Osteoblast (primary cell): Measurements from ENCODE around the gene SMYD2. TPM values are rescaled to one million over a fixed set of nuclear protein-coding genes. Genes with fewer than 3 reads are reported as not detected.

Experiments
- DNase-seq: peaks from one replicate; pipeline ENCODE4 v3.0.0; 2011; ENCODE audit warnings: low spot score, mixed read lengths; ENCODE audit not compliant: insufficient read length; ENCODE audit errors: missing footprints
- H2AFZ ChIP-seq: 2 replicates; pipeline ENCODE4 v1.6.0; 2011; ENCODE audit warnings: mild to moderate bottlenecking, low read length
- H3K27ac ChIP-seq: 2 replicates; pipeline ENCODE4 v1.5.1; 2011; ENCODE audit warnings: mild to moderate bottlenecking, low read depth, low read length, moderate library complexity
- H3K27me3 ChIP-seq: 2 replicates; pipeline ENCODE4 v1.6.0; 2012; ENCODE audit warnings: mild to moderate bottlenecking, control low read depth, inconsistent platforms, low read length, moderate library complexity; ENCODE audit not compliant: insufficient read depth
- H3K36me3 ChIP-seq: 2 replicates; pipeline ENCODE4 v1.5.1; 2011; ENCODE audit warnings: mild to moderate bottlenecking, low read length, control low read depth, moderate library complexity; ENCODE audit not compliant: insufficient read depth
- H3K4me1 ChIP-seq: 2 replicates; pipeline ENCODE4 v1.5.1; 2011; ENCODE audit warnings: mild to moderate bottlenecking, low read length, control low read depth, moderate library complexity; ENCODE audit not compliant: insufficient read depth
- H3K4me2 ChIP-seq: 2 replicates; pipeline ENCODE4 v1.6.0; 2011; ENCODE audit warnings: mild to moderate bottlenecking, low read length; ENCODE audit not compliant: insufficient read depth
- H3K4me3 ChIP-seq: fragments of 200-600 bp; sonication (generic); 3 replicates; pipeline ENCODE4 v1.5.1; 2012; ENCODE audit warnings: mild to moderate bottlenecking, low read length, inconsistent platforms; ENCODE audit not compliant: insufficient read depth
- H3K79me2 ChIP-seq: 2 replicates; pipeline ENCODE4 v1.6.0; 2012; ENCODE audit warnings: mild to moderate bottlenecking, low read length, control low read depth, inconsistent platforms; ENCODE audit not compliant: insufficient read depth
- H3K9me3 ChIP-seq: 2 replicates; pipeline ENCODE4 v1.5.1; 2011; ENCODE audit warnings: low read depth, low read length, control low read depth
- H4K20me1 ChIP-seq: 2 replicates; pipeline ENCODE4 v1.6.0; 2012; ENCODE audit warnings: mild to moderate bottlenecking, low read length, control low read depth; ENCODE audit not compliant: insufficient read depth
- total RNA-seq: library from RNA; depleted of rRNA; stranded (reverse); fragments of >200 nt; gene quantifications from 2 replicates; pipeline ENCODE4 v1.2.3, GENCODE V29; 2012
- TF ChIP-seq, protein P1 (sequence below): IDR thresholded peaks from 2 replicates; pipeline ENCODE4 v1.5.1; 2011; ENCODE audit warnings: mild to moderate bottlenecking, low read depth, low read length, moderate library complexity; ENCODE audit errors: extremely low read depth

Gene SMYD2
- total RNA-seq, 1 donor = 39.4 TPM

DNA sequence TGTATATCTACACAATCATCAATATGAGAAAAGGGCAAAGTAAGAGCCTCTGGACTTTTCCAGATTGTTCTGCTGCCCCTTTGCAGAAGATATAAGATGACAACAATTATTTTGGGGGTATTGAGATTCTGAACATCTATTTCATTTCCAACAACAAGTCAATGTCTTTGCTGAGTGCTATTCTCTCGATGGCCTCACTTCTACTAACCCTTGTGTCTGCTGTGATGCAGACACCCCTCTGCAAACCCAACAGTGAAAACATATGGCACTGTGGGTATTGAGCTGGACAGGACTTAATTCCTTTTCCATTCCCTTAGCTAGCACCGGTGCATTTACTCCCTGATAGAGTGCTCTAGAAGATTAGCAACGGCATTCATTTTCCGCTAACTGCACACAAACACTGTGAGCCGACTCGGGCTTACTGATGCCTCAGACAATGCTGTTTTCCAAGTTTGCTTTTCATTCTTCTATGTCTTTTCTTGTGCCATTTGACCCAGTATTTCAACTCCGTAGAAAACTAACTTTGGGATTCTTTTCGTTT, 33.4 kb upstream of the SMYD2 start:
- H2AFZ ChIP-seq = no peak overlapping the region
- H3K36me3 ChIP-seq = no peaks in the 10 kb centered on the region
- H3K4me3 ChIP-seq = no peak overlapping the region
- no peaks in the 10 kb centered on the region for H3K27me3 ChIP-seq
- no peaks in the 10 kb centered on the region for H3K79me2 ChIP-seq
- H3K4me1 ChIP-seq = no peaks in the 10 kb centered on the region
- no peaks in the 10 kb centered on the region for H3K9me3 ChIP-seq
- no peaks in the 10 kb centered on the region for H4K20me1 ChIP-seq
- H3K4me2 ChIP-seq = no peak overlapping the region
- no peak for DNase-seq
- TF ChIP-seq, protein P1, sequence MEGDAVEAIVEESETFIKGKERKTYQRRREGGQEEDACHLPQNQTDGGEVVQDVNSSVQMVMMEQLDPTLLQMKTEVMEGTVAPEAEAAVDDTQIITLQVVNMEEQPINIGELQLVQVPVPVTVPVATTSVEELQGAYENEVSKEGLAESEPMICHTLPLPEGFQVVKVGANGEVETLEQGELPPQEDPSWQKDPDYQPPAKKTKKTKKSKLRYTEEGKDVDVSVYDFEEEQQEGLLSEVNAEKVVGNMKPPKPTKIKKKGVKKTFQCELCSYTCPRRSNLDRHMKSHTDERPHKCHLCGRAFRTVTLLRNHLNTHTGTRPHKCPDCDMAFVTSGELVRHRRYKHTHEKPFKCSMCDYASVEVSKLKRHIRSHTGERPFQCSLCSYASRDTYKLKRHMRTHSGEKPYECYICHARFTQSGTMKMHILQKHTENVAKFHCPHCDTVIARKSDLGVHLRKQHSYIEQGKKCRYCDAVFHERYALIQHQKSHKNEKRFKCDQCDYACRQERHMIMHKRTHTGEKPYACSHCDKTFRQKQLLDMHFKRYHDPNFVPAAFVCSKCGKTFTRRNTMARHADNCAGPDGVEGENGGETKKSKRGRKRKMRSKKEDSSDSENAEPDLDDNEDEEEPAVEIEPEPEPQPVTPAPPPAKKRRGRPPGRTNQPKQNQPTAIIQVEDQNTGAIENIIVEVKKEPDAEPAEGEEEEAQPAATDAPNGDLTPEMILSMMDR = no peak
- no peak overlapping the region for H3K27ac ChIP-seq

DNA sequence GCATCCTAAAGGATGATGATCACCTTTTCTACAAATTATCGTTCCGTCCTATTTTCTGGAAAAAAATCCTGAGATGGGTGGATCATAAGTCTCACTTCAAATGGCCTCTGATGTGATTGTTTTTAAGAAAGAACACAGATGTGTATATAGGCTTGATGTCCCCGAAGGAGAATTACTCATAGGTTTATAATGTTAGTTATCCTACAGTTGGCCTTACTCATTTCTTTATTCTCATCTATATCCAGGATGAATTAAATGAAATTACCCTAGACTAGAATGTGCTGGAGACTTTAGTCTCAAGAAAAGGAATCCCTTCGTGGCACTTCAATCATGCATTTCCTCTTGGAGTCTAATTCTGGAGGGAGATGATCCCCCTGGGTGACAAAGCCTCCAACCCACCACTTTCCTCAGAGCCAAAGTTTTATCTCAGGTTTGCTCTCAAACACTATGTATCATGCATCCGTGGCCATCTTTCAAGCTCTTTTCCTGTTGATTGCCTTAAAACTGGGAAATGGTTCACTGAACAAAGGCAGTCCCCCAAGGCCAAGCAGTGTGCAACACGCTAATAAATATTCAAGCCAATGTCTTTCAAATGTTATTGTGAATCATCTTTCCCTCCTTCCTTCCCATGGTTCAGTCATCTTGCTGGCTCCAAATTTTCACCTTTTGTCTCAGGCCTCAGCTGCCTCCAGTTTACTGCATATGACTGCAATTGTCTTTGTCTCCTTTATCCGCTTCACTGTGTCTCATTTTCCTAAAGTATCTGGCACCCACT, 32.5 kb upstream of the SMYD2 start:
- H4K20me1 ChIP-seq = no peaks in the 10 kb centered on the region
- H3K9me3 ChIP-seq = no peaks in the 10 kb centered on the region
- H3K4me3 ChIP-seq = no peak overlapping the region
- no peak for DNase-seq
- no peaks in the 10 kb centered on the region for H3K4me1 ChIP-seq
- no peaks in the 10 kb centered on the region for H3K36me3 ChIP-seq
- no peak overlapping the region for H3K27ac ChIP-seq
- TF ChIP-seq, protein P1 = no peak
- no peaks in the 10 kb centered on the region for H3K79me2 ChIP-seq
- H3K4me2 ChIP-seq = no peak overlapping the region
- no peak overlapping the region for H2AFZ ChIP-seq
- H3K27me3 ChIP-seq = no peaks in the 10 kb centered on the region

DNA sequence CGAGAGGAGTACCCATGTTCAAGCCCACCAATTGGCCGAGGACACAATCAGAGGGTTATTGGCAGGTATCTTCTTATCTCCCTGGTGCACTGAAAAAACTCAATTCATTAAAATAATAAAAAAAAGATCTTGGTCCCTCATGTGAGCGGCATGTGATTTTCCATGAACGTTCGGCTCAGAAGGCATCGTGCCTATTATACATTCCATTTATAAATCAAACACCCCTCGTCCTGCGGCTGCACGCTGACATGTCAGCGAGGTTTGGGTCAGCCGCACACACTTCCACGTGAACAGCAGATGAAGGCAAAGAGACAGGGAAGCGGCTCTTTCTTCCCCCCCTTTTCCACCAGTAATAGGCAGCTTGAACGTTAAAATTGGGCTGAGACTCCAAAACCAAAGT, 31.3 kb upstream of the SMYD2 start:
- H3K79me2 ChIP-seq = no peaks in the 10 kb centered on the region
- DNase-seq = no peak
- H3K4me1 ChIP-seq = no peaks in the 10 kb centered on the region
- TF ChIP-seq, protein P1 = no peak
- no peak overlapping the region for H2AFZ ChIP-seq
- H3K27me3 ChIP-seq = no peaks in the 10 kb centered on the region
- H3K27ac ChIP-seq = no peak overlapping the region
- H3K36me3 ChIP-seq = no peaks in the 10 kb centered on the region
- H3K9me3 ChIP-seq = no peaks in the 10 kb centered on the region
- no peak overlapping the region for H3K4me2 ChIP-seq
- H4K20me1 ChIP-seq = no peaks in the 10 kb centered on the region
- no peak overlapping the region for H3K4me3 ChIP-seq

DNA sequence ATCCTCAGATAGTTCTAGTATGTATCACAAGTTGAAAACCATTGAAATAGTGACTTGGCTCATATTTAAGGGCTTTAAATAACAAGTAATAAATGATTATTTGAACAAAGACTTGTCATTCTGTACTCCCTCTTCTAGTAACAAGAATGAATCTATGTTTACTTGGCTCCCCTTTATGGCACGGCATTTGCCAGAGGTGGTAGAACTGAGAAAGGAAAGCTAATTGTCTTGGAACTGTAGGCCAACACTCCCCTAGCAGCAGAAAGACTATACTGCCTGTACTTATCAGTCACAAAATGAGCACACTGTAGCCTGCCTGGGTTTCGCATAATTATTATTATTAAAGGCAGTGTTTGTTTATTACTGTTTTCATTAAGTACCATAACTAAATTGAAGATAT, 29.6 kb upstream of the SMYD2 start:
- no peaks in the 10 kb centered on the region for H4K20me1 ChIP-seq
- TF ChIP-seq, protein P1 = no peak
- H3K27me3 ChIP-seq = no peaks in the 10 kb centered on the region
- DNase-seq = no peak
- H3K4me2 ChIP-seq = no peak overlapping the region
- no peaks in the 10 kb centered on the region for H3K36me3 ChIP-seq
- no peaks in the 10 kb centered on the region for H3K4me1 ChIP-seq
- H3K4me3 ChIP-seq = no peak overlapping the region
- no peak overlapping the region for H3K27ac ChIP-seq
- peaks cover 2% of the 10 kb centered on the region for H3K9me3 ChIP-seq
- no peaks in the 10 kb centered on the region for H3K79me2 ChIP-seq
- H2AFZ ChIP-seq = no peak overlapping the region
